Measurements from ENCODE around the gene CHRNB2.

DNA sequence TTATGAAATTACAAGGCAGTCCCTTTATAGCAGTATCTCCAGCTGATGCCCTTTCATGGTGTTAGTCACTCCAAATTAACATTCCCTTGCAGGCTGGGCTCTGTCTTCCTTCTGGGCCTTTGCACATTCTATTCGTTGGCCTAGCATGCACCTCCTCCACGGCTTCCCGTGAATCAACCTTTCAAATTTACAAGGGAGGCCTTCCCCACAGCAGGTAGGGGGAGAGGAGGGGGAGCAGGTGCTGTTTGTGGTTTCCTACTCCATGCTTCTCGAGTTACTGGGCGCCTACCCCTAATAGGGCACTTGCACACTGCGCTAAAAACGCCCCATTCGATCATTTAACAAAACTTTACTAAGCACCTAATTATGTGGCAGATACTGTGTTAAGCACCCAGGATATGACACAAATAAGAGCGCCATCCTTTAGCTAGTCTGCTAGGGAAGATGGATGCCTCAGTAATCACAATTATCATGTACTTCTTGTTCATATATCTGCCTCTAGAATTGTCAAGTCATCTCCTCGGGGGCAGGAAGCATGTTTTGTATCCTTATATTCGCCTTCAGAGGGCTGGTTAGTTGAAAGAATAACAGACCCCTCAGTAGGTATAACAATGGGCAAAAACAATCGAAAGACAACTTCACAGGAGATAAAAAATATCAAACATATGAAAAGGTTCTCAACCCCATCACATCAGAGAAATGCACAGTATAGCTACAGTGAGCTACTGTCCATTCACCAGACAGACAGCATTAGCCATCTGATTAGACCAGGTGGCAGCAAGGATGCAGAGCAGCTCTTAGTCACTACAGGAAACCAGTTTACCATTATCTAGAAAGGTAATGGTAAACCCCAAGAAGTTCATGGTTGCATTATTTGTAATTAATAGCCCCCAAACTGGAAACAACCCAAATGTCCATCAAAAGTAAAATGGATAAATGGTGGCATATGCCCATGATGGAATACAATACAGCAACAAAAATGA, 42.1 kb downstream of the CHRNB2 start:
- TF ChIP-seq, protein P1, sequence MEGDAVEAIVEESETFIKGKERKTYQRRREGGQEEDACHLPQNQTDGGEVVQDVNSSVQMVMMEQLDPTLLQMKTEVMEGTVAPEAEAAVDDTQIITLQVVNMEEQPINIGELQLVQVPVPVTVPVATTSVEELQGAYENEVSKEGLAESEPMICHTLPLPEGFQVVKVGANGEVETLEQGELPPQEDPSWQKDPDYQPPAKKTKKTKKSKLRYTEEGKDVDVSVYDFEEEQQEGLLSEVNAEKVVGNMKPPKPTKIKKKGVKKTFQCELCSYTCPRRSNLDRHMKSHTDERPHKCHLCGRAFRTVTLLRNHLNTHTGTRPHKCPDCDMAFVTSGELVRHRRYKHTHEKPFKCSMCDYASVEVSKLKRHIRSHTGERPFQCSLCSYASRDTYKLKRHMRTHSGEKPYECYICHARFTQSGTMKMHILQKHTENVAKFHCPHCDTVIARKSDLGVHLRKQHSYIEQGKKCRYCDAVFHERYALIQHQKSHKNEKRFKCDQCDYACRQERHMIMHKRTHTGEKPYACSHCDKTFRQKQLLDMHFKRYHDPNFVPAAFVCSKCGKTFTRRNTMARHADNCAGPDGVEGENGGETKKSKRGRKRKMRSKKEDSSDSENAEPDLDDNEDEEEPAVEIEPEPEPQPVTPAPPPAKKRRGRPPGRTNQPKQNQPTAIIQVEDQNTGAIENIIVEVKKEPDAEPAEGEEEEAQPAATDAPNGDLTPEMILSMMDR (IDR thresholded peaks at IDR 0.05) = no peak
- TF ChIP-seq EP300 (IDR thresholded peaks at IDR 0.05) = no peak
- no peak for TF ChIP-seq POLR2A (IDR thresholded peaks at IDR 0.05)

Measured in ovary (tissue), 3 donors.